Measurements from ENCODE around the gene DUSP9.

GRCh38 chrX:153635788-153636668, 11.0 kb upstream of the DUSP9 start:
- TF ChIP-seq EZH2 (IDR thresholded peaks at IDR 0.05; ENCODE audit: low read length) (no peak), CTCF (optimal IDR thresholded peaks at IDR 0.05 in 1 of 3, IDR thresholded peaks at IDR 0.05 in 1 of 3, conservative IDR thresholded peaks at IDR 0.05 in 1 of 3; ENCODE audit: extremely low read depth in 1 of 3, insufficient read depth in 2 of 3, low read length in 3 of 3) (peak in 2 of 3 experiments; percentile 32 to 38)

All from keratinocyte (primary cell).